Measurements from ENCODE around the gene EGLN1.

Gene EGLN1

DNA sequence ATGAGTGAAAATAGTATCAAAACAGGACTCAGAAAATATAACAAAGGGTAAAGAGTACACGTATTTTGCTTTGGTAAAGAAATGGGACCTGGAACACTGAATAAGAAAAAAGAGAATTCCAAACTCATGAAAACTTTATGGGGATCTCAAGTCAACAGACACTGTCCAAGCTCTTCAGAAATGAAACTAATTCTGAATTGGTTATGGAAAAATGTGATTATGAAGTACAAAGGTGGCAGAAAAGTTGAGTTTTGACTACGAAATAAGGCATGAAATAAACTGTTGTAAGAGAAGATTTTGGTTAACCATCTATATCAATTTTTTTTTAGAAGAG, 8.4 kb downstream of the EGLN1 start (continued):
- TF ChIP-seq, protein P1, sequence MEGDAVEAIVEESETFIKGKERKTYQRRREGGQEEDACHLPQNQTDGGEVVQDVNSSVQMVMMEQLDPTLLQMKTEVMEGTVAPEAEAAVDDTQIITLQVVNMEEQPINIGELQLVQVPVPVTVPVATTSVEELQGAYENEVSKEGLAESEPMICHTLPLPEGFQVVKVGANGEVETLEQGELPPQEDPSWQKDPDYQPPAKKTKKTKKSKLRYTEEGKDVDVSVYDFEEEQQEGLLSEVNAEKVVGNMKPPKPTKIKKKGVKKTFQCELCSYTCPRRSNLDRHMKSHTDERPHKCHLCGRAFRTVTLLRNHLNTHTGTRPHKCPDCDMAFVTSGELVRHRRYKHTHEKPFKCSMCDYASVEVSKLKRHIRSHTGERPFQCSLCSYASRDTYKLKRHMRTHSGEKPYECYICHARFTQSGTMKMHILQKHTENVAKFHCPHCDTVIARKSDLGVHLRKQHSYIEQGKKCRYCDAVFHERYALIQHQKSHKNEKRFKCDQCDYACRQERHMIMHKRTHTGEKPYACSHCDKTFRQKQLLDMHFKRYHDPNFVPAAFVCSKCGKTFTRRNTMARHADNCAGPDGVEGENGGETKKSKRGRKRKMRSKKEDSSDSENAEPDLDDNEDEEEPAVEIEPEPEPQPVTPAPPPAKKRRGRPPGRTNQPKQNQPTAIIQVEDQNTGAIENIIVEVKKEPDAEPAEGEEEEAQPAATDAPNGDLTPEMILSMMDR (tag by site-specific recombination; IDR thresholded peaks at IDR 0.05): no peak
- TF ChIP-seq ZNF138 (tag by site-specific recombination; IDR thresholded peaks at IDR 0.05; ENCODE audit: borderline replicate concordance): no peak
- no peak for TF ChIP-seq REPIN1 (tag by site-specific recombination; IDR thresholded peaks at IDR 0.05; ENCODE audit: low read depth)
- no peak for TF ChIP-seq ZNF19 (tag by site-specific recombination; IDR thresholded peaks at IDR 0.05; ENCODE audit: low read depth)
- no peak for TF ChIP-seq ZFP41 (tag by site-specific recombination; IDR thresholded peaks at IDR 0.05; ENCODE audit: borderline replicate concordance)
- TF ChIP-seq ZNF221 (tag by site-specific recombination; IDR thresholded peaks at IDR 0.05; ENCODE audit: borderline replicate concordance): no peak
- no peak for TF ChIP-seq ZNF558 (tag by site-specific recombination; IDR thresholded peaks at IDR 0.05)

DNA sequence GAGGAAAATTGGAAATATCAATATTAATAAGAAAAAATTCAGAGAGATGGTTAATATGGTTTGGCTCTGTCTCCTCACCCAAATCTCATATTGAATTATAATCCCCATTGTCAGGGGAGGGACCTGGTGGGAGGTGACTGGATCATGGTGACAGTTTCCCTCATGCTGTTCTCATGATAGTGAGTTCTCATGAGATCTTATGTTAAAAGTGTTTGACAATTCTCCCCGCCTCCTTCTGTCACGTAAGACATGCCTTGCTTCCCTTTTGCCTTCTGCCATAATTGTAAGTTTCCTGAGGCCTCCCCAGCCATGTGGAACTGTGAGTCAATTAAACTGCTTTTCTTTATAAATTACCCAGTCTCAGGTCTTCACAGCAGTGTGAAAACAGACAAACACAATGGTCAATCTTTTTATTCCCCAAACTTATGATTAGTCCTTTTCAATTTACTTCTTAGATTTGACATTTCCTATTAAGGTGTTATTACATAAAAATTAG, 11.0 kb downstream of the EGLN1 start:
- ChIA-PET POLR2A (interaction anchor here (1.3 to 1.9 kb wide), 2 partner anchors 10 to 16 kb away, joined by 3 to 5 read pairs; no protein-coding TSS in a partner anchor), CTCF (interaction anchor here (0.6 to 1.6 kb wide), 2 partner anchors 9 to 36 kb away, joined by 4 to 5 read pairs; no protein-coding TSS in a partner anchor)
- Histone ChIP-seq H3K27ac (ENCODE audit: extremely low read depth, low read depth, low read length) (no peak overlapping the region), H3K4me1 (ENCODE audit: control insufficient read depth, insufficient read depth, low read length) (peaks cover 31% of the 10 kb centered on the region), H3K4me3 (ENCODE audit: low read depth, low read length) (no peak overlapping the region), H3K9me3 (ENCODE audit: control insufficient read depth, insufficient read depth, low read depth, low read length) (no peaks in the 10 kb centered on the region), H3K36me3 (ENCODE audit: control insufficient read depth in 2 of 2, insufficient read depth in 1 of 2, low read length in 2 of 2) (peaks cover 0 to 4% of the 10 kb centered on the region in 2 experiments; a peak in 1 of 3 replicates)
- TF ChIP-seq, protein P2, sequence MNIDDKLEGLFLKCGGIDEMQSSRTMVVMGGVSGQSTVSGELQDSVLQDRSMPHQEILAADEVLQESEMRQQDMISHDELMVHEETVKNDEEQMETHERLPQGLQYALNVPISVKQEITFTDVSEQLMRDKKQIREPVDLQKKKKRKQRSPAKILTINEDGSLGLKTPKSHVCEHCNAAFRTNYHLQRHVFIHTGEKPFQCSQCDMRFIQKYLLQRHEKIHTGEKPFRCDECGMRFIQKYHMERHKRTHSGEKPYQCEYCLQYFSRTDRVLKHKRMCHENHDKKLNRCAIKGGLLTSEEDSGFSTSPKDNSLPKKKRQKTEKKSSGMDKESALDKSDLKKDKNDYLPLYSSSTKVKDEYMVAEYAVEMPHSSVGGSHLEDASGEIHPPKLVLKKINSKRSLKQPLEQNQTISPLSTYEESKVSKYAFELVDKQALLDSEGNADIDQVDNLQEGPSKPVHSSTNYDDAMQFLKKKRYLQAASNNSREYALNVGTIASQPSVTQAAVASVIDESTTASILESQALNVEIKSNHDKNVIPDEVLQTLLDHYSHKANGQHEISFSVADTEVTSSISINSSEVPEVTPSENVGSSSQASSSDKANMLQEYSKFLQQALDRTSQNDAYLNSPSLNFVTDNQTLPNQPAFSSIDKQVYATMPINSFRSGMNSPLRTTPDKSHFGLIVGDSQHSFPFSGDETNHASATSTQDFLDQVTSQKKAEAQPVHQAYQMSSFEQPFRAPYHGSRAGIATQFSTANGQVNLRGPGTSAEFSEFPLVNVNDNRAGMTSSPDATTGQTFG (tag by site-specific recombination; IDR thresholded peaks at IDR 0.05; ENCODE audit: borderline replicate concordance): no peak
- peak; percentile 53; the same call in 1 of the 2 replicates for TF ChIP-seq SP7 (tag by site-specific recombination; IDR thresholded peaks at IDR 0.05)
- TF ChIP-seq ZNF138 (tag by site-specific recombination; IDR thresholded peaks at IDR 0.05; ENCODE audit: borderline replicate concordance): no peak

DNA sequence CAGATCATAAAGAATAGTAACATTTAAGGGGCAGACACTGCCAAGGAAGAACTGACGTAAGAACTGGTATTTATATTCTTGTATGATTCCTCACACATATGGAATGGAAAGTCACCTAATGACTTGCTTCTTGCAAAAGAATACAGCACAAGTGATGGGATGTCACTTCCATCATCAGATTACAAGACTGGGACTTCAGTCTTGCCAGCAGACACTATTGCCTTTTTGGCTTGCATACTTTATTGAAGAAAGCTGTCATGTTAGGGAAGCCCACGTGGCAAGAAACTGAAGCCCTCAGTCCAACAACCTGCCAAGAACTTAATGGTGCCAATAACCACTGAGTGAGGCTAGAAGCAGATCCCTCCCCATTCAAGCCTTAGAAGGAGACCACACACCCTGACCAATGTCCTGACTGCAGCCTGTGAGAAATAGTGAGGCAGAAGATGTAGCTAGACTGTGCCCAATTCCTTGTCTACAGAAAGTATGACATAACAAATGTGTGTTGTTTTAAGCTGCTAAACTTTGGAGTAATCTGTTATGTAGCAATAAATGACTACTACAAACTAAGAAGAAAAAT, 12.0 kb downstream of the EGLN1 start:
- Histone ChIP-seq H3K27ac (ENCODE audit: extremely low read depth, low read depth, low read length) (no peak overlapping the region), H3K9me3 (ENCODE audit: control insufficient read depth, insufficient read depth, low read depth, low read length) (no peaks in the 10 kb centered on the region), H3K4me1 (ENCODE audit: control insufficient read depth, insufficient read depth, low read length) (peaks cover 31% of the 10 kb centered on the region), H3K4me3 (ENCODE audit: low read depth, low read length) (no peak overlapping the region), H3K36me3 (ENCODE audit: control insufficient read depth in 2 of 2, insufficient read depth in 1 of 2, low read length in 2 of 2) (peaks cover 0 to 4% of the 10 kb centered on the region in 2 experiments; a peak in 1 of 3 replicates)
- ChIA-PET CTCF (interaction anchor here (0.8 to 1.2 kb wide), 5 partner anchors 9 to 195 kb away, joined by 3 to 11 read pairs (median 3); no protein-coding TSS in a partner anchor), POLR2A (interaction anchor here (1.1 to 1.3 kb wide), 3 partner anchors 15 to 1851 kb away, joined by 3 to 5 read pairs (median 4); partner anchors contain the start of genes ABCB10, EXOC8 and SPRTN)
- TF ChIP-seq ZNF530 (tag by site-specific recombination; IDR thresholded peaks at IDR 0.05; ENCODE audit: low read depth) (no peak), ZNF555 (tag by site-specific recombination; conservative IDR thresholded peaks at IDR 0.05) (no peak), ZBTB17 (tag by site-specific recombination; IDR thresholded peaks at IDR 0.05) (no peak), KLF10 (tag by site-specific recombination; IDR thresholded peaks at IDR 0.05) (no peak), ZNF2 (tag by site-specific recombination; IDR thresholded peaks at IDR 0.05) (no peak), ZFP41 (tag by site-specific recombination; IDR thresholded peaks at IDR 0.05; ENCODE audit: borderline replicate concordance) (no peak), ZNF561 (tag by site-specific recombination; IDR thresholded peaks at IDR 0.05; ENCODE audit: borderline replicate concordance) (no peak), ZNF354C (tag by site-specific recombination; IDR thresholded peaks at IDR 0.05; ENCODE audit: borderline replicate concordance, low read depth) (no peak), ZNF544 (tag by site-specific recombination; IDR thresholded peaks at IDR 0.05) (no peak), ZNF404 (tag by site-specific recombination; IDR thresholded peaks at IDR 0.05) (no peak), EGR2 (tag by site-specific recombination; IDR thresholded peaks at IDR 0.05; ENCODE audit: low read depth) (no peak), ZNF133 (tag by site-specific recombination; IDR thresholded peaks at IDR 0.05) (no peak), HOXC10 (CRISPR knock-in tag; IDR thresholded peaks at IDR 0.05) (no peak)
- TF ChIP-seq, protein P3, sequence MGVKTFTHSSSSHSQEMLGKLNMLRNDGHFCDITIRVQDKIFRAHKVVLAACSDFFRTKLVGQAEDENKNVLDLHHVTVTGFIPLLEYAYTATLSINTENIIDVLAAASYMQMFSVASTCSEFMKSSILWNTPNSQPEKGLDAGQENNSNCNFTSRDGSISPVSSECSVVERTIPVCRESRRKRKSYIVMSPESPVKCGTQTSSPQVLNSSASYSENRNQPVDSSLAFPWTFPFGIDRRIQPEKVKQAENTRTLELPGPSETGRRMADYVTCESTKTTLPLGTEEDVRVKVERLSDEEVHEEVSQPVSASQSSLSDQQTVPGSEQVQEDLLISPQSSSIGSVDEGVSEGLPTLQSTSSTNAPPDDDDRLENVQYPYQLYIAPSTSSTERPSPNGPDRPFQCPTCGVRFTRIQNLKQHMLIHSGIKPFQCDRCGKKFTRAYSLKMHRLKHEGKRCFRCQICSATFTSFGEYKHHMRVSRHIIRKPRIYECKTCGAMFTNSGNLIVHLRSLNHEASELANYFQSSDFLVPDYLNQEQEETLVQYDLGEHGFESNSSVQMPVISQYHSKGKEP (tag by site-specific recombination; IDR thresholded peaks at IDR 0.05): no peak
- TF ChIP-seq, protein P4, sequence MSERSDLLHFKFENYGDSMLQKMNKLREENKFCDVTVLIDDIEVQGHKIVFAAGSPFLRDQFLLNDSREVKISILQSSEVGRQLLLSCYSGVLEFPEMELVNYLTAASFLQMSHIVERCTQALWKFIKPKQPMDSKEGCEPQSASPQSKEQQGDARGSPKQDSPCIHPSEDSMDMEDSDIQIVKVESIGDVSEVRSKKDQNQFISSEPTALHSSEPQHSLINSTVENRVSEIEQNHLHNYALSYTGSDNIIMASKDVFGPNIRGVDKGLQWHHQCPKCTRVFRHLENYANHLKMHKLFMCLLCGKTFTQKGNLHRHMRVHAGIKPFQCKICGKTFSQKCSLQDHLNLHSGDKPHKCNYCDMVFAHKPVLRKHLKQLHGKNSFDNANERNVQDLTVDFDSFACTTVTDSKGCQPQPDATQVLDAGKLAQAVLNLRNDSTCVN (tag by site-specific recombination; optimal IDR thresholded peaks at IDR 0.05): no peak
- TF ChIP-seq, protein P5, sequence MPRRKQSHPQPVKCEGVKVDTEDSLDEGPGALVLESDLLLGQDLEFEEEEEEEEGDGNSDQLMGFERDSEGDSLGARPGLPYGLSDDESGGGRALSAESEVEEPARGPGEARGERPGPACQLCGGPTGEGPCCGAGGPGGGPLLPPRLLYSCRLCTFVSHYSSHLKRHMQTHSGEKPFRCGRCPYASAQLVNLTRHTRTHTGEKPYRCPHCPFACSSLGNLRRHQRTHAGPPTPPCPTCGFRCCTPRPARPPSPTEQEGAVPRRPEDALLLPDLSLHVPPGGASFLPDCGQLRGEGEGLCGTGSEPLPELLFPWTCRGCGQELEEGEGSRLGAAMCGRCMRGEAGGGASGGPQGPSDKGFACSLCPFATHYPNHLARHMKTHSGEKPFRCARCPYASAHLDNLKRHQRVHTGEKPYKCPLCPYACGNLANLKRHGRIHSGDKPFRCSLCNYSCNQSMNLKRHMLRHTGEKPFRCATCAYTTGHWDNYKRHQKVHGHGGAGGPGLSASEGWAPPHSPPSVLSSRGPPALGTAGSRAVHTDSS (tag by site-specific recombination; IDR thresholded peaks at IDR 0.05): no peak
